Measurements from ENCODE around the gene DEDD. TPM values are rescaled to one million over a fixed set of nuclear protein-coding genes. Genes with fewer than 3 reads are reported as not detected.
A peak's percentile ranks its signal among the peaks of the same experiment; 100 is the strongest.

DEDD gene
- total and polyA plus RNA-seq, 2 of the 13 experiments (the other 11 are each of a cell fraction or from before 2014, with no cell fraction given), result 12.6 to 27.8 TPM

DNA sequence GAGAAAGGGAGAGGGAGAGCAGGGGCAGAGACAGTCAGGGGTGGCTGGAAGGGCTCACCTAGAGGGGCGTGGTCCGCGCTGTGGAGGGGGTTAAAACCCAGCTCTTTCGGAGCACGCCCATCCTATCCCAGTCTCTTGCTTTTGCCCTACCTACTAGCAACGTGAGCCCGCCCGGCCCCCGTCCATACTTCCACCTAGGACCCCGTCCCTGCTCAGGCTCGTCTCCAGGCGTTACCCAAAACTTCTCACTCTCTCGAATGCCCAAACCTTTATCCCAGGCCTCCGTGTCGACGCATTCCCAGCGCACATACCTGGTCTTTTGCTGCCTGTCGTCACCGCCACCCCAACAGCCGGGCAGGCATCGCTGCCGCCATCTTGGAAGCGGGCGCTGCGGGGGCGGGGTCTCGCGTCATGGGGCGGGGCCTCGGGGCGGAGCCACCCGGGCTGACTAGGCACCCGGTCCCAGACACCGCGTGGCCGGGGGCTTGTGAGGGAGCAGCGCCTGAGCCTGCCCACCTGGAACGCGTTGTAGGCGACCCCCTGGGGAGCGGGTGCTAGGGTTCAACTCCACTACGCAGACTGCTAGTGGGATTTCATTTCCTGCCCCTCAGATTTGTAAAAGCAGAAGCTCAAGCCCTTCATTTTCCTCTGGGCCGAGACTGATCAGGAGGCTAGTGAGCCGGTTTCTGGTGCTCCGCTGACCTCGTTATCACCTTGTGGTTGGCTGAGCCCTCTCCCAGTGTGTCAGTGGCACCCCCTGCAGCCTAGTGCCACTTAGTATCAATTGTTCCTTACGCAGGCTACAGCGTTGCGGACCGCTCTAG lies 44.9 kb upstream of the DEDD start, which contains the start of gene B4GALT3 (continued):
- TF ChIP-seq, protein P1, sequence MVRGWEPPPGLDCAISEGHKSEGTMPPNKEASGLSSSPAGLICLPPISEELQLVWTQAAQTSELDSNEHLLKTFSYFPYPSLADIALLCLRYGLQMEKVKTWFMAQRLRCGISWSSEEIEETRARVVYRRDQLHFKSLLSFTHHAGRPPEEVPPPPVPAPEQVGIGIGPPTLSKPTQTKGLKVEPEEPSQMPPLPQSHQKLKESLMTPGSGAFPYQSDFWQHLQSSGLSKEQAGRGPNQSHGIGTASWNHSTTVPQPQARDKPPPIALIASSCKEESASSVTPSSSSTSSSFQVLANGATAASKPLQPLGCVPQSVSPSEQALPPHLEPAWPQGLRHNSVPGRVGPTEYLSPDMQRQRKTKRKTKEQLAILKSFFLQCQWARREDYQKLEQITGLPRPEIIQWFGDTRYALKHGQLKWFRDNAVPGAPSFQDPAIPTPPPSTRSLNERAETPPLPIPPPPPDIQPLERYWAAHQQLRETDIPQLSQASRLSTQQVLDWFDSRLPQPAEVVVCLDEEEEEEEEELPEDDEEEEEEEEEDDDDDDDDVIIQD (CRISPR knock-in tag; IDR thresholded peaks at IDR 0.05; ENCODE audit: low read depth), result 0 out of 2 replicates have a peak, but pooled peaks have one; percentile 31
- TF ChIP-seq PAWR (CRISPR knock-in tag; IDR thresholded peaks at IDR 0.05; ENCODE audit: borderline replicate concordance) (peak; percentile 95; the same call in 1 of the 2 replicates), CBX2 (IDR thresholded peaks at IDR 0.05; ENCODE audit: low read depth, low read length) (no peak), CBX2 (CRISPR knock-in tag; IDR thresholded peaks at IDR 0.05; ENCODE audit: low read depth) (no peak), AGO2 (optimal IDR thresholded peaks at IDR 0.05; ENCODE audit: low read depth, low read length) (no peak), NR2F6 (IDR thresholded peaks at IDR 0.05) (no peak; the same call in none of the 2 replicates), NR2F6 (CRISPR knock-in tag; IDR thresholded peaks at IDR 0.05) (peak; percentile 71), PITX1 (CRISPR knock-in tag; IDR thresholded peaks at IDR 0.05) (peak; percentile 62), ZSCAN21 (CRISPR knock-in tag; IDR thresholded peaks at IDR 0.05; ENCODE audit: borderline replicate concordance) (peak; percentile 71; the same call in 1 of the 2 replicates), SUZ12 (IDR thresholded peaks at IDR 0.05; ENCODE audit: low read depth, low read length) (no peak), ZNF569 (CRISPR knock-in tag; IDR thresholded peaks at IDR 0.05; ENCODE audit: borderline replicate concordance) (no peak), U2AF2 (IDR thresholded peaks at IDR 0.05; ENCODE audit: low read depth, low read length) (no peak), ADNP (CRISPR knock-in tag; IDR thresholded peaks at IDR 0.05) (no peak), MXD4 (CRISPR knock-in tag; IDR thresholded peaks at IDR 0.05) (peak; percentile 97), IKZF4 (CRISPR knock-in tag; IDR thresholded peaks at IDR 0.05; ENCODE audit: borderline replicate concordance, low read depth, not compliant biosample characterization) (peak; percentile 59), ZNF33A (CRISPR knock-in tag; IDR thresholded peaks at IDR 0.05; ENCODE audit: borderline replicate concordance) (no peak)
- TF ChIP-seq, protein P2, sequence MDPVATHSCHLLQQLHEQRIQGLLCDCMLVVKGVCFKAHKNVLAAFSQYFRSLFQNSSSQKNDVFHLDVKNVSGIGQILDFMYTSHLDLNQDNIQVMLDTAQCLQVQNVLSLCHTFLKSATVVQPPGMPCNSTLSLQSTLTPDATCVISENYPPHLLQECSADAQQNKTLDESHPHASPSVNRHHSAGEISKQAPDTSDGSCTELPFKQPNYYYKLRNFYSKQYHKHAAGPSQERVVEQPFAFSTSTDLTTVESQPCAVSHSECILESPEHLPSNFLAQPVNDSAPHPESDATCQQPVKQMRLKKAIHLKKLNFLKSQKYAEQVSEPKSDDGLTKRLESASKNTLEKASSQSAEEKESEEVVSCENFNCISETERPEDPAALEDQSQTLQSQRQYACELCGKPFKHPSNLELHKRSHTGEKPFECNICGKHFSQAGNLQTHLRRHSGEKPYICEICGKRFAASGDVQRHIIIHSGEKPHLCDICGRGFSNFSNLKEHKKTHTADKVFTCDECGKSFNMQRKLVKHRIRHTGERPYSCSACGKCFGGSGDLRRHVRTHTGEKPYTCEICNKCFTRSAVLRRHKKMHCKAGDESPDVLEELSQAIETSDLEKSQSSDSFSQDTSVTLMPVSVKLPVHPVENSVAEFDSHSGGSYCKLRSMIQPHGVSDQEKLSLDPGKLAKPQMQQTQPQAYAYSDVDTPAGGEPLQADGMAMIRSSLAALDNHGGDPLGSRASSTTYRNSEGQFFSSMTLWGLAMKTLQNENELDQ (CRISPR knock-in tag; IDR thresholded peaks at IDR 0.05; ENCODE audit: borderline replicate concordance), result 0 out of 2 replicates have a peak, but pooled peaks have one; percentile 66
- TF ChIP-seq, protein P3, sequence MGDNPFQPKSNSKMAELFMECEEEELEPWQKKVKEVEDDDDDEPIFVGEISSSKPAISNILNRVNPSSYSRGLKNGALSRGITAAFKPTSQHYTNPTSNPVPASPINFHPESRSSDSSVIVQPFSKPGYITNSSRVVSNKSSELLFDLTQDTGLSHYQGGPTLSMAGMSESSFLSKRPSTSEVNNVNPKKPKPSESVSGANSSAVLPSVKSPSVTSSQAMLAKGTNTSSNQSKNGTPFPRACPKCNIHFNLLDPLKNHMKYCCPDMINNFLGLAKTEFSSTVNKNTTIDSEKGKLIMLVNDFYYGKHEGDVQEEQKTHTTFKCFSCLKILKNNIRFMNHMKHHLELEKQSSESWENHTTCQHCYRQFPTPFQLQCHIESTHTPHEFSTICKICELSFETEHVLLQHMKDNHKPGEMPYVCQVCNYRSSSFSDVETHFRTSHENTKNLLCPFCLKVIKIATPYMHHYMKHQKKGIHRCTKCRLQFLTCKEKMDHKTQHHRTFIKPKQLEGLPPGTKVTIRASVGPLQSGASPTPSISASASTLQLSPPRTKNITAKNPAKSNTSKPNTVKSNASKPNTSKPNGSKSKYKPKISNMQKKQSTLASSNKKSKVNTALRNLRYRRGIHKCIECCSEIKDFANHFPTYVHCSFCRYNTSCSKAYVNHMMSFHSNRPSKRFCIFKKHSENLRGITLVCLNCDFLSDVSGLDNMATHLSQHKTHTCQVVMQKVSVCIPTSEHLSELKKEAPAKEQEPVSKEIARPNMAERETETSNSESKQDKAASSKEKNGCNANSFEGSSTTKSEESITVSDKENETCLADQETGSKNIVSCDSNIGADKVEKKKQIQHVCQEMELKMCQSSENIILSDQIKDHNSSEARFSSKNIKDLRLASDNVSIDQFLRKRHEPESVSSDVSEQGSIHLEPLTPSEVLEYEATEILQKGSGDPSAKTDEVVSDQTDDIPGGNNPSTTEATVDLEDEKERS (CRISPR knock-in tag; IDR thresholded peaks at IDR 0.05), result peak; percentile 41; the same call in 1 of the 2 replicates
- TF ChIP-seq, protein P4, sequence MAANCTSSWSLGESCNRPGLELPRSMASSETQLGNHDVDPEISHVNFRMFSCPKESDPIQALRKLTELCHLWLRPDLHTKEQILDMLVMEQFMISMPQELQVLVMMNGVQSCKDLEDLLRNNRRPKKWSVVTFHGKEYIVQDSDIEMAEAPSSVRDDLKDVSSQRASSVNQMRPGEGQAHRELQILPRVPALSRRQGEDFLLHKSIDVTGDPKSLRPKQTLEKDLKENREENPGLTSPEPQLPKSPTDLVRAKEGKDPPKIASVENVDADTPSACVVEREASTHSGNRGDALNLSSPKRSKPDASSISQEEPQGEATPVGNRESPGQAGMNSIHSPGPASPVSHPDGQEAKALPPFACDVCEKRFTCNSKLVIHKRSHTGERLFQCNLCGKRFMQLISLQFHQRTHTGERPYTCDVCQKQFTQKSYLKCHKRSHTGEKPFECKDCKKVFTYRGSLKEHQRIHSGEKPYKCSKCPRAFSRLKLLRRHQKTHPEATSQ (CRISPR knock-in tag; IDR thresholded peaks at IDR 0.05; ENCODE audit: borderline replicate concordance), result no peak

All from HepG2 (cell line).